ENCODE data around the gene EXOC4.

DNA sequence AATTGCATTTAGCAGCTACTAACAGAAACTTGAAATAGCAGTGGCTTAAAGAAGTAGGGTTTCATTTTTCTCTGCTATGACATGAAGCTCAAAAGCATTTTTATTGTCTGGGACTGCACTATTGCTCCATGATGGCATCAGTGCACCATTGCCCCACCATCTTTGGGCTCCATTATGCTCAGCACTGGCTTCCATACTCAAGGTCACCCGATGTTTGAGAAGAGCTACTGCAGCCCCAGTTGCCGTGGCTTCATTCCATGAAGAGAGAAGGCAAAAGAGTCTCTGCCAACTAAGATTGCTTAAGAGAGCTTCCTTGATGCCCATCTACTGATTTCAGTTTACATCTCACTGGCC is 682.1 kb downstream of the EXOC4 start:
- TF ChIP-seq EZH2 (IDR thresholded peaks at IDR 0.05) (no peak), POLR2AphosphoS5 (IDR thresholded peaks at IDR 0.05; ENCODE audit: borderline replicate concordance, low read depth, low read length) (no peak), FOXP2 (optimal IDR thresholded peaks at IDR 0.05; ENCODE audit: control extremely low read depth, extremely low read length, insufficient read depth) (no peak)

Data from SK-N-MC (cell line).